Ectodermal cell (in vitro differentiated cells): Measurements from ENCODE around the gene NXPE4.
"Not testable (repeated sequence)": the region's sequence is repeated elsewhere in the genome, so short reads cannot be mapped to it uniquely, and the experiment has no call there.

Source experiments
- H3K27ac ChIP-seq: 2 replicates; pipeline ENCODE4 v1.7.0; 2013; ENCODE audit warnings: mild to moderate bottlenecking, low read depth, low read length; ENCODE audit not compliant: insufficient read depth, poor library complexity, severe bottlenecking
- H3K27me3 ChIP-seq: 2 replicates; pipeline ENCODE4 v1.7.0; 2013; ENCODE audit warnings: mild to moderate bottlenecking, low read length; ENCODE audit not compliant: insufficient read depth, control insufficient read depth, poor library complexity, severe bottlenecking
- H3K36me3 ChIP-seq: one replicate; pipeline ENCODE4 v1.7.0; 2013; ENCODE audit warnings: low read length; ENCODE audit not compliant: control insufficient read depth, insufficient read depth
- H3K4me1 ChIP-seq: one replicate; pipeline ENCODE4 v1.7.0; 2013; ENCODE audit warnings: low read length; ENCODE audit not compliant: control insufficient read depth, insufficient read depth
- H3K4me3 ChIP-seq: 2 replicates; pipeline ENCODE4 v1.7.0; 2013; ENCODE audit warnings: low read depth, low read length, control low read depth; ENCODE audit not compliant: insufficient read depth
- H3K9me3 ChIP-seq: 2 replicates; pipeline ENCODE4 v1.7.0; 2013; ENCODE audit warnings: mild to moderate bottlenecking, low read length, moderate library complexity; ENCODE audit not compliant: control insufficient read depth
- WGBS, 2 experiments: methylation state at CpG; one replicate each; pipeline ENCODE4 v1.1.7; 2013; ENCODE audit warnings: missing lambda C conversion rate in 2 of 2; 5-methylcytosine and 5-hydroxymethylcytosine counted together

The NXPE4 gene

DNA sequence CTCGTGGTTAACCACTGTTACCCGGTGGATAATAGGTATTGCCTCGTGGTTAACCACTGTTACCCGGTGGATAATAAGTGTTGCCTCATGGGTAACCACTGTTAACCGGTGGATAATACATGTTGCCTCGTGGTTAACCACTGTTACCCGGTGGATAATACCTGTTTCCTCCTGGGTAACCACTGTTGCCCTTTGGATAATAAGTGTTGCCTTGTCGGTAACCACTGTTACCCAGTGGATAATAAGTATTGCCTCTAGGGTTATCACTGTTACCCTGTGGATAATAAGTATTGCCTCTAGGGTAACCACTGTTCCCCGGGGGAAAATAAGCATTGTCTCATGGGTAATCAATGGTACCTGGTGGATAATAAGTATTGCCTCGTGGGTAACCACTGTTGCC lies 15.0 kb upstream of the NXPE4 start:
- Histone ChIP-seq H3K27me3 (no peaks in the 10 kb centered on the region), H3K36me3 (no peaks in the 10 kb centered on the region), H3K9me3 (peaks cover 2% of the 10 kb centered on the region), H3K4me1 (no peaks in the 10 kb centered on the region), H3K27ac (no peak overlapping the region), H3K4me3 (no peak overlapping the region)
- WGBS, 2 experiments: 95% methylated on average over 10 of the region's 10 CpGs

DNA sequence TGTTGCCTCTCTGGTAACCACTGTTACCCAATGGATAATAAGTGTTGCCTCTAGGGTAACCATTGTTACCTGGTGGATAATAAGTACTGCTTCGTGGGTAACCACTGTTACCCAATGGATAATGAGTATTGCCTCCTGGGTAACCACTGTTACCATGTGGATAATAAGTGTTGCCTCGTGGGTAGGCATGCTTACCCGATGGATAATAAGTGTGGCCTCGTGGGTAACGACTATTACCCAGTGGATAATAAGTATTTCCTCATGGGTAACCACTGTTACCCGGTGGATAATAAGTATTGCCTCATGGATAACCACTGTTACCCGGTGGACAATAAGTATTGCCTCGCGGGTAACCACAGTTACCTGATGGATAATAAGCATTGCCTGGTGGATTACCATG lies 13.8 kb upstream of the NXPE4 start:
- 89 to 90% methylated on average over 9 of the region's 9 CpGs for WGBS, 2 experiments
- Histone ChIP-seq H3K4me3 (no peak overlapping the region), H3K27me3 (no peaks in the 10 kb centered on the region), H3K4me1 (no peaks in the 10 kb centered on the region), H3K27ac (no peak overlapping the region), H3K9me3 (peaks cover 2% of the 10 kb centered on the region), H3K36me3 (no peaks in the 10 kb centered on the region)

DNA sequence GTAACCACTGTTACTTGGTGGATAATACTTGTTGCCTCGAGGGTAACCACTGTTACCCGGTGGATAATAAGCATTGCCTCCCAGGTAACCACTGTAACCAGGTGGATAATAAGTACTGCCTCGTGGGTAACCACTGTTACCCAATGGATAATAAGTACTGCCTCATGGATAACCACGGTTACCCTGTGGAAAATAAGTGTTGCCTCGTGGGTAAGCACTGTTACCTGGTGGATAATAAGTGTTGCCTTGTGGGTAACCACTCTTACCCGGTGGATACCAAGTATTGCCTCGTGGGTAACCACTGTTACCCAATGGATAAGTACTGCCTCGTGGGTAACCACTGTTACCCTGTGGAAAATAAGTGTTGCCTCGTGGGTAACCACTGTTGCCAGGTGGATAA lies 13.0 kb upstream of the NXPE4 start:
- not testable (repeated sequence) for H3K4me3 ChIP-seq, H3K27me3 ChIP-seq, H3K27ac ChIP-seq, H3K9me3 ChIP-seq, H3K4me1 ChIP-seq, H3K36me3 ChIP-seq
- WGBS, 2 experiments: 93 to 94% methylated on average over 9 of the region's 9 CpGs

DNA sequence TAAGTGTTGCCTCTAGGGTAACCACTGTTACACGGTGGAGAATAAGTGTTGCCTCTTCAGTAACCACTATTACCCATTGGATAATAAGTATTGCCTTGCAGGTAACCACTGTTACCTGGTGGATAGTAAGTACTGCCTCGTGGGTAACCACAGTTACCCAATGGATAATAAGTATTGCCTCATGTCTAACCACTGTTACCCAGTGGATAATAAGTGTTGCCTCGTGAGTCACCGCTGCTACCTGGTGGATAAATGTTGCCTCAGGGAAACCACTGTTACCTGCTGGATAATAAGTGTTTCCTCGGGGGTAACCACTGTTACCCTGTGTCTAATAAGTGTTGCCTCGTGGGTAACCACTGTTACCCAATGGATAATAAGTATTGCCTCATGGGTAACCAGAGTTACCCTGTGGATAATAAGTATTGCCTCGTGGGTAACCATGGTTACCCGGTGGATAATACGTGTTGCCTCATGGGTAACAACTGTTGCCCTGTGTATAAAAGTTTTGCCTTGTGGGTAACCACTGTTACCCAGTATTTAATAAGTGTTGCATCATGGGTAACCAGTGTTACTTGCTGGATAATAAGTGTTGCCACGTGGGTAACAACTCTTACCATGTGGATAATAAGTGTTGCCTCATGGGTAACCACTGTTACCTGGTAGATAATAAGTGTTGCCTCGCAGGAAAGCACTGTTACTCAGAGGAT lies 12.3 kb upstream of the NXPE4 start:
- Histone ChIP-seq H3K4me3 (no peak overlapping the region), H3K9me3 (peaks cover 2% of the 10 kb centered on the region), H3K27ac (no peak overlapping the region), H3K36me3 (no peaks in the 10 kb centered on the region), H3K27me3 (no peaks in the 10 kb centered on the region), H3K4me1 (no peaks in the 10 kb centered on the region)
- 91 to 93% methylated on average over 11 of the region's 11 CpGs for WGBS, 2 experiments

DNA sequence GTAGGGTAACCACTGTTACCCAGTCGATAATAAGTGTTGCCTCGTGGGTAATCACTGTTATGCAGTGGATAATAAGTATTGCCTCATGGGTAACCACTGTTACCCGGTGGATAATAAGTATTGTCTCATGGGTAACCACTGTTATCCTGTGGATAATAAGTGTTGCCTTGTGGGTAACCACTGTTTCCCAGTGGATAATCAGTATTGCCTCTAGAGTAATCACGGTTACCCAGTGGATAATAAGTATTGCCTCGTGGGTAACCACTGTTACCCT lies 11.2 kb upstream of the NXPE4 start:
- not testable (repeated sequence) for H3K9me3 ChIP-seq, H3K4me1 ChIP-seq, H3K27me3 ChIP-seq, H3K4me3 ChIP-seq, H3K36me3 ChIP-seq, H3K27ac ChIP-seq
- 93 to 94% methylated on average over 5 of the region's 5 CpGs for WGBS, 2 experiments

DNA sequence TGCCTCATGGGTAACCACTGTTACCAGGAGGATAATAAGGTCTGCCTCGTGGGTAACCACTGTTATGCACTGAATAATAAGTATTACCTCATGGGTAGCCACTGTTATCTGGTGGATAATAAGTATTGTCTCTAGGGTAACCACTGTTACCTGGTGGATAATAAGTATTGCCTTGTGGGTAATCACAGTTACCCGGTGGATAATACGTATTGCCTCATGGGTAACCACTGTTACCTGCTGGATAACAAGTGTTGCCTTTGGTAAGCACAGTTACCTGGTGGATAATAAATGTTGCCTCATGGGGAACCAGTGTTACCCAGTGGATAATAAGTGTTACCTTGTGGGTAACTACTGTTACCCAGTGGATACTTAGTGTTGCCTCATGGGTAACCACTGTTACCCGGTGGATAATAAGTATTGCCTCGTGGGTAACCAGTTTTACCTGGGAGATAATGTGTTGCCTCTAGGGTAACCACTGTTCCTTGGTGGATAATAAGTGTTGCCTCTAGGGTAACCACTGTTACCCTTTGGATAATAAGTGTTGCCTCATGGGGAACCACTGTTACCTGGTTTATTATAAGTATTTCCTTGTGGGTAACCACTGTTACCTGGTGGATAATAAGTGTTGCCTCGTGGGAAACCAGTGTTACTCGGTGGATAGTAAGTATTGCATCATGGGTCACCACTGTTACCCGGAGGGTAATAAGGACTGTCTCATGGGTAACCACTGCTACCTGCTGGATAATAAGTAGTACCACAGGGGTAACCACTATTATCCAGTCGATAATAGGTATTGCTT lies 10.6 kb upstream of the NXPE4 start:
- H3K9me3 ChIP-seq: peaks cover 2% of the 10 kb centered on the region
- no peaks in the 10 kb centered on the region for H3K36me3 ChIP-seq
- no peaks in the 10 kb centered on the region for H3K4me1 ChIP-seq
- WGBS, 2 experiments: 92 to 95% methylated on average over 9 of the region's 9 CpGs
- no peaks in the 10 kb centered on the region for H3K27me3 ChIP-seq
- no peak overlapping the region for H3K4me3 ChIP-seq
- H3K27ac ChIP-seq: no peak overlapping the region

DNA sequence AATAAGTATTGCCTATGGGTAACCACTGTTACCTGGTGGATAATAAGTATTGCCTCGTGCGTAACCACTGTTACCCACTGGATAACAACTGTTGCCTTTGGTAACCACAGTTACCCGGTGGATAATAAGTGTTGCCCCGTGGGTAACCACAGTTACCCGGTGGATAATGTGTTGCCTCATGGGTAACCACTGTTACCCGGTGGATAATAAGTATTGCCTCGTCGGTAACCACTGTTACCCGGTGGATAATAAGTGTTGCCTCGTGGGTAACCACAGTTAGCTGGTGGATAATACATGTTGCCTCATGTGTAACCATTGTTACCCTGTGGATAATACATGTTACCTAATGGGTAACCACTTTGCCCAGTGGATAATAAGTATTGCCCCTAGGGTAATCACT lies 9.8 kb upstream of the NXPE4 start:
- Histone ChIP-seq H3K4me1 (no peaks in the 10 kb centered on the region), H3K4me3 (no peak overlapping the region), H3K27me3 (no peaks in the 10 kb centered on the region), H3K9me3 (peaks cover 2% of the 10 kb centered on the region), H3K36me3 (no peaks in the 10 kb centered on the region), H3K27ac (no peak overlapping the region)
- 95 to 96% methylated on average over 10 of the region's 10 CpGs for WGBS, 2 experiments

DNA sequence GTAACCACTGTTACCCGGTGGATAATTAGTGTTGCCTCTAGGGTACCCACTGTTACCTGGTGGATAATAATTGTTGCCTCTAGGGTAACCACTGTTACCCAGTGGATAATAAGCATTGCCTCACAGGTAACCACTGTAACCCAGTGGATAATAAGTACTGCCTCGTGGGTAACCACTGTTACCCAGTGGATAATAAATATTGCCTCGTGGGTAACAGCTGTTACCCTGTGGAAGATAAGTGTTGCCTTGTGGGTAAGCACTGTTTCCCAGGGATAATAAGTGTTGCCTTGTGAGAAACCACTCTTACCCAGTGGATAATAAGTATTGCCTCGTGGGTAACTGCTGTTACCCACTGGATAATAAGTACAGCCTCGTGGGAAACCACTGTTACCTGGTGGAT lies 9.3 kb upstream of the NXPE4 start:
- H3K36me3 ChIP-seq: no peaks in the 10 kb centered on the region

DNA sequence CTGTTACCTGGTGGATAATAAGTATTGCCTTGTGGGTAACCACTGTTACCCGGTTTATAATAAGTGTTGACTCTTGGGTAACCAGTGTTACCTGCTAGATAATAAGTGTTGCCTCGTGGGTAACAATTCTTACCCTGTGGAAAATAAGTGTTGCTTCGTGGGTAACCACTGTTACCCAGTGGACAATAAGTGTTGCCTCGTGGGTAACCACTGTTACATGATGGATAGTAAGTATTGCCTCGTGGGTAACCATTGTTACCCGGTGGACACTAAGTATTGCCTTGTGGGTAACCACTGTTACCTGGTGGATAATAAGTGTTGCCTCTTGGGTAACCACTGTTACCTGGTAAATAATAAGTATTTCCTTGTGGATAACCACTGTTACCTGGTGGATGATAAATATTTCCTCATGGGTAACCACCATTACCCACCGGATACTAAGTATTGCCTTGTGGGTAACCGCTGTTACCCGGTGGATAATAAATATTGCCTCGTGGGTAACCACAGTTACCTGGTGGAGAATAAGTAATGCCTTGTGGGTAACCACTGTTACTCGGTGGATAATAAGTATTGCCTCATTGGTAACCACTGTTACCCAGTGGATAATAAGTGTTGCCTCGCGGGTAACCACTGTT lies 8.7 kb upstream of the NXPE4 start:
- no peaks in the 10 kb centered on the region for H3K4me1 ChIP-seq
- WGBS, 2 experiments: 93 to 94% methylated on average over 13 of the region's 13 CpGs
- H3K4me3 ChIP-seq: no peak overlapping the region
- no peak overlapping the region for H3K27ac ChIP-seq
- no peaks in the 10 kb centered on the region for H3K36me3 ChIP-seq
- no peaks in the 10 kb centered on the region for H3K27me3 ChIP-seq
- H3K9me3 ChIP-seq: peaks cover 2% of the 10 kb centered on the region

More for the DNA sequence above, 9.3 kb upstream of the NXPE4 start:
- Histone ChIP-seq H3K27ac (no peak overlapping the region), H3K27me3 (no peaks in the 10 kb centered on the region), H3K4me1 (no peaks in the 10 kb centered on the region), H3K9me3 (peaks cover 2% of the 10 kb centered on the region), H3K4me3 (no peak overlapping the region)
- WGBS, 2 experiments: 92% methylated on average over 5 of the region's 5 CpGs

DNA sequence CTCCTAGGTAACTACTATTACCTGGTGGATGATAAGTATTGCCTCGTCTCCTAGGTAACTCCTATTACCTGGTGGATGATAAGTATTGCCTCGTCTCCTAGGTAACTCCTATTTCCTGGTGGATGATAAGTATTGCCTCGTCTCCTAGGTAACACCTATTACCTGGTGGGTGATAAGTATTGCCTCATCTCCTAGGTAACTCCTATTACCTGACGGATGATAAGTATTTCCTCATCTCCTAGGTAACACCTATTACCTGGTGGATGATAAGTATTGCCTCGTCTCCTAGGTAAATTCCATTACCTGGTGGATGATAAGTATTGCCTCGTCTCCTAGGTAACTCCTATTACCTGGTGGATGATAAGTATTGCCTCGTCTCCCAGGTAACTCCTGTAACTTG lies 7.6 kb upstream of the NXPE4 start:
- H3K4me1 ChIP-seq, H3K27ac ChIP-seq, H3K4me3 ChIP-seq, H3K36me3 ChIP-seq, H3K9me3 ChIP-seq, H3K27me3 ChIP-seq: not testable (repeated sequence)
- WGBS, 2 experiments: 90 to 96% methylated on average over 6 to 7 of the region's 7 CpGs
